Kidney (tissue), 14 donors: ENCODE results near the gene LRCOL1. TPM values are rescaled to one million over a fixed set of nuclear protein-coding genes. Genes with fewer than 3 reads are reported as not detected.

Experiments used
- DNase-seq, 5 donors: peaks; one replicate each; pipeline ENCODE4 v3.0.0-alpha.2; 2013 to 2020
- FAIRE-seq: peaks from 2 replicates; lab custom pipeline; 2012; peaks lifted over from hg19 to GRCh38; lab: Jason Lieb, UNC
- H3K27ac ChIP-seq, 2 donors: one replicate each; pipeline ENCODE4 v1.7.0; 2013; ENCODE audit warnings: low read depth in 2 of 2, low read length in 2 of 2, inconsistent platforms in 1 of 2
- H3K27me3 ChIP-seq: one replicate; pipeline ENCODE4 v1.7.1; 2013; ENCODE audit warnings: low read length, inconsistent platforms; ENCODE audit not compliant: control insufficient read depth, insufficient read depth
- H3K36me3 ChIP-seq, 3 donors: one replicate each; pipeline versions ENCODE4 v1.7.0 to v1.7.1; 2013; ENCODE audit warnings: low read length in 3 of 3, control low read depth in 1 of 3, inconsistent platforms in 1 of 3; ENCODE audit not compliant: insufficient read depth in 3 of 3, control insufficient read depth in 2 of 3
- H3K4me1 ChIP-seq, 3 donors: one replicate each; pipeline versions ENCODE4 v1.7.0 to v1.7.1; 2013; ENCODE audit warnings: low read length in 3 of 3, inconsistent platforms in 1 of 3, low read depth in 1 of 3; ENCODE audit not compliant: control insufficient read depth in 2 of 3, insufficient read depth in 2 of 3
- H3K4me3 ChIP-seq, 3 donors: one replicate each; pipeline versions ENCODE4 v1.7.0 to v1.8.1; 2013; ENCODE audit warnings: low read length in 3 of 3, control low read depth in 1 of 3, inconsistent platforms in 1 of 3
- H3K9ac ChIP-seq, 3 donors: one replicate each; pipeline versions ENCODE4 v1.7.0 to v1.7.1; 2013; ENCODE audit warnings: low read length in 3 of 3, control low read depth in 1 of 3, inconsistent platforms in 1 of 3
- H3K9me3 ChIP-seq, 3 donors: one replicate each; pipeline versions ENCODE4 v1.7.0 to v1.7.1; 2013; ENCODE audit warnings: low read length in 3 of 3, control low read depth in 1 of 3, inconsistent platforms in 1 of 3; ENCODE audit not compliant: control insufficient read depth in 2 of 3, insufficient read depth in 1 of 3
- CTCF ChIP-seq: IDR thresholded peaks from 3 replicates; pipeline ENCODE4 v1.5.1; 2012; ENCODE audit warnings: mild to moderate bottlenecking, moderate library complexity, borderline replicate concordance; ENCODE audit not compliant: insufficient read depth; ENCODE audit errors: extremely low read depth
- intact Hi-C: fragments of 100-400 bp; cut with DNase I; formaldehyde crosslinking; loops from one replicate; pipeline ENCODE4 v1.11.1; 2022
- polyA plus RNA-seq: library from polyadenylated mRNA; stranded (reverse); fragments of 350-450 nt; fragmentation: Illumina TruSeq; extraction: RNeasy Lipid Tissue Mini Kit (QIAGEN cat#74804); gene quantifications from one replicate; pipeline ENCODE4 v1.2.3, GENCODE V29; 2014; ENCODE audit warnings: low read depth, low replicate concordance; ENCODE audit not compliant: insufficient read depth
- total RNA-seq: library from RNA; stranded (reverse); fragmentation: NEBNext Ultra II Directional; extraction: Animal tissue kit (Norgen Biotek cat#: 25700); gene quantifications from one replicate; pipeline ENCODE4 v1.2.1, GENCODE V29; 2021
- donor health status: control.
- donor health status: control.
- donor health status: control.
- donor health status: control.
- donor health status: control.
- donor health status: DM: yes; HTN: yes; CAD: no.
- donor health status: Normal renal cell carcinoma (clear cell type).

Gene LRCOL1
- total and polyA plus RNA-seq, 2 donors from 2014 or later: 1.0 to 1.8 TPM

GRCh38 chr12:132634411-132634990 is 24.1 kb upstream of the LRCOL1 start:
- no peak overlapping the region for H3K4me3 ChIP-seq
- H3K36me3 ChIP-seq: peaks cover 7 to 31% (median 16%) of the 10 kb centered on the region in 3 donors
- FAIRE-seq (no peak), DNase-seq (no peak)
- no peak for TF ChIP-seq CTCF
- H3K9ac ChIP-seq: no peak overlapping the region
- intact Hi-C loops: no loop called here
- H3K27ac ChIP-seq: no peak overlapping the region
- peaks cover 0 to 2% (median 0%) of the 10 kb centered on the region in 3 donors for H3K4me1 ChIP-seq
- no peaks in the 10 kb centered on the region for H3K27me3 ChIP-seq
- H3K9me3 ChIP-seq: peaks cover 0 to 2% (median 0%) of the 10 kb centered on the region in 3 donors

- DNase-seq (no peak), FAIRE-seq (no peak)
- Histone ChIP-seq H3K4me1 (peaks cover 0 to 2% (median 0%) of the 10 kb centered on the region in 3 donors), H3K4me3 (no peak overlapping the region), H3K9me3 (peaks cover 0 to 2% (median 0%) of the 10 kb centered on the region in 3 donors), H3K36me3 (peaks cover 7 to 31% (median 16%) of the 10 kb centered on the region in 3 donors), H3K27me3 (no peaks in the 10 kb centered on the region), H3K27ac (no peak overlapping the region), H3K9ac (no peak overlapping the region)
- no peak for TF ChIP-seq CTCF
- intact Hi-C loops: no loop called here
Measured at GRCh38 chr12:132633901-132634300, 23.5 kb upstream of the LRCOL1 start.

- peaks cover 7 to 31% (median 16%) of the 10 kb centered on the region in 3 donors for H3K36me3 ChIP-seq
- H3K4me3 ChIP-seq: no peak overlapping the region
- no peaks in the 10 kb centered on the region for H3K27me3 ChIP-seq
- FAIRE-seq: no peak
- intact Hi-C loops: no loop called here
- no peak overlapping the region for H3K9ac ChIP-seq
- H3K9me3 ChIP-seq: peaks cover 0 to 2% (median 0%) of the 10 kb centered on the region in 3 donors
- TF ChIP-seq CTCF: no peak
- no peak for DNase-seq
- no peaks in the 10 kb centered on the region for H3K4me1 ChIP-seq
- H3K27ac ChIP-seq: no peak overlapping the region
Measured at GRCh38 chr12:132633398-132633797, 23.0 kb upstream of the LRCOL1 start.
